ENCODE measurements around the gene CBFA2T2.

Gene CBFA2T2

GRCh38 chr20:33681288-33681687 is 191.4 kb downstream of the CBFA2T2 start:
- Mint-ChIP-seq H3K4me1 (peaks cover 46% of the 10 kb centered on the region), H3K27ac (peak overlapping the region; percentile 37), H3K9me3 (no peaks in the 10 kb centered on the region), H3K36me3 (no peaks in the 10 kb centered on the region), H3K27me3 (no peaks in the 10 kb centered on the region), H3K4me3 (no peak overlapping the region)

GRCh38 chr20:33681728-33682353 is 191.9 kb downstream of the CBFA2T2 start:
- H3K4me3 Mint-ChIP-seq, result no peak overlapping the region
- H3K4me1 Mint-ChIP-seq, result peaks cover 47% of the 10 kb centered on the region

GRCh38 chr20:33684533-33685327 is 194.8 kb downstream of the CBFA2T2 start:
- Mint-ChIP-seq H3K27ac (peak overlapping the region; percentile 35), H3K9me3 (no peaks in the 10 kb centered on the region), H3K27me3 (no peaks in the 10 kb centered on the region), H3K4me1 (peaks cover 45% of the 10 kb centered on the region), H3K36me3 (no peaks in the 10 kb centered on the region), H3K4me3 (peak overlapping the region; percentile 84)

More at GRCh38 chr20:33681728-33682353, 191.9 kb downstream of the CBFA2T2 start:
- H3K36me3 Mint-ChIP-seq, result no peaks in the 10 kb centered on the region
- peak overlapping the region; percentile 37 for H3K27ac Mint-ChIP-seq
- no peaks in the 10 kb centered on the region for H3K27me3 Mint-ChIP-seq
- H3K9me3 Mint-ChIP-seq, result no peaks in the 10 kb centered on the region

GRCh38 chr20:33685328-33686099 is 195.6 kb downstream of the CBFA2T2 start:
- peak overlapping the region; percentile 35 for H3K27ac Mint-ChIP-seq
- no peaks in the 10 kb centered on the region for H3K36me3 Mint-ChIP-seq
- H3K9me3 Mint-ChIP-seq, result no peaks in the 10 kb centered on the region
- H3K4me3 Mint-ChIP-seq, result peak overlapping the region; percentile 84
- peaks cover 50% of the 10 kb centered on the region for H3K4me1 Mint-ChIP-seq
- H3K27me3 Mint-ChIP-seq, result no peaks in the 10 kb centered on the region

- H3K4me1 Mint-ChIP-seq, result peaks cover 49% of the 10 kb centered on the region
- H3K27ac Mint-ChIP-seq, result peak within 1 kb of the TSS; percentile 81
- no peaks in the 10 kb centered on the region for H3K27me3 Mint-ChIP-seq
- H3K4me3 Mint-ChIP-seq, result peak within 1 kb of the TSS; percentile 84
- no peaks in the 10 kb centered on the region for H3K36me3 Mint-ChIP-seq
- H3K9me3 Mint-ChIP-seq, result no peaks in the 10 kb centered on the region
These were observed 196.4 kb downstream of the CBFA2T2 start, which contains the start of gene E2F1 for GRCh38 chr20:33686100-33686983. Gene E2F1, minus strand, starts transcription at chr20:33686385. Its CDS starts 121 bp downstream, at chr20:33686264.

GRCh38 chr20:33686984-33687366 is 197.1 kb downstream of the CBFA2T2 start:
- H3K4me1 Mint-ChIP-seq, result peaks cover 46% of the 10 kb centered on the region
- H3K9me3 Mint-ChIP-seq, result no peaks in the 10 kb centered on the region
- H3K27me3 Mint-ChIP-seq, result no peaks in the 10 kb centered on the region
- H3K4me3 Mint-ChIP-seq, result peak overlapping the region; percentile 82
- peak overlapping the region; percentile 81 for H3K27ac Mint-ChIP-seq
- no peaks in the 10 kb centered on the region for H3K36me3 Mint-ChIP-seq

- Mint-ChIP-seq H3K4me3 (no peak overlapping the region), H3K9me3 (no peaks in the 10 kb centered on the region), H3K27me3 (no peaks in the 10 kb centered on the region), H3K27ac (peak overlapping the region; percentile 70), H3K36me3 (no peaks in the 10 kb centered on the region), H3K4me1 (peaks cover 45% of the 10 kb centered on the region)
These were observed 197.5 kb downstream of the CBFA2T2 start for GRCh38 chr20:33687370-33687915.

GRCh38 chr20:33687993-33688937 is 198.4 kb downstream of the CBFA2T2 start:
- Mint-ChIP-seq H3K4me1 (peaks cover 45% of the 10 kb centered on the region), H3K27me3 (no peaks in the 10 kb centered on the region), H3K27ac (peak overlapping the region; percentile 78), H3K36me3 (no peaks in the 10 kb centered on the region), H3K9me3 (no peaks in the 10 kb centered on the region), H3K4me3 (no peak overlapping the region)

- Mint-ChIP-seq H3K4me3 (peak overlapping the region; percentile 17), H3K36me3 (no peaks in the 10 kb centered on the region), H3K27me3 (no peaks in the 10 kb centered on the region), H3K9me3 (no peaks in the 10 kb centered on the region), H3K4me1 (peaks cover 45% of the 10 kb centered on the region), H3K27ac (peak overlapping the region; percentile 78)
These were observed 199.1 kb downstream of the CBFA2T2 start for GRCh38 chr20:33688938-33689424.

GRCh38 chr20:33689493-33689892 is 199.6 kb downstream of the CBFA2T2 start:
- H3K4me1 Mint-ChIP-seq, result peaks cover 45% of the 10 kb centered on the region
- peak overlapping the region; percentile 73 for H3K4me3 Mint-ChIP-seq
- no peaks in the 10 kb centered on the region for H3K27me3 Mint-ChIP-seq
- no peak overlapping the region for H3K27ac Mint-ChIP-seq
- no peaks in the 10 kb centered on the region for H3K9me3 Mint-ChIP-seq
- H3K36me3 Mint-ChIP-seq, result no peaks in the 10 kb centered on the region

- Mint-ChIP-seq H3K36me3 (no peaks in the 10 kb centered on the region), H3K27ac (peak overlapping the region; percentile 65), H3K4me1 (peaks cover 42% of the 10 kb centered on the region), H3K4me3 (peak overlapping the region; percentile 73), H3K9me3 (no peaks in the 10 kb centered on the region), H3K27me3 (no peaks in the 10 kb centered on the region)
These were observed 200.1 kb downstream of the CBFA2T2 start for GRCh38 chr20:33689973-33690372.

- H3K27ac Mint-ChIP-seq, result no peak overlapping the region
- no peaks in the 10 kb centered on the region for H3K27me3 Mint-ChIP-seq
- H3K4me3 Mint-ChIP-seq, result no peak overlapping the region
- no peaks in the 10 kb centered on the region for H3K9me3 Mint-ChIP-seq
- peaks cover 26% of the 10 kb centered on the region for H3K4me1 Mint-ChIP-seq
- no peaks in the 10 kb centered on the region for H3K36me3 Mint-ChIP-seq
These were observed 203.4 kb downstream of the CBFA2T2 start for GRCh38 chr20:33693289-33693688.

GRCh38 chr20:33693741-33694638 is 204.1 kb downstream of the CBFA2T2 start:
- Mint-ChIP-seq H3K36me3 (no peaks in the 10 kb centered on the region), H3K9me3 (no peaks in the 10 kb centered on the region), H3K4me3 (no peak overlapping the region), H3K27ac (no peak overlapping the region), H3K27me3 (no peaks in the 10 kb centered on the region), H3K4me1 (peaks cover 19% of the 10 kb centered on the region)

All from activated naive CD4-positive, alpha-beta T cell treated with anti-CD3 and anti-CD28 coated beads, Interleukin-2, amount 50 U/mL, for 24 hours (primary cell).